Fibroblast of lung (primary cell): ENCODE data around the gene LDB1. TPM values are rescaled to one million over a fixed set of nuclear protein-coding genes. Genes with fewer than 3 reads are reported as not detected.

Source experiments
- DNase-seq, 2 donors: peaks; one replicate each; pipeline versions ENCODE4 v3.0.0 to v3.0.0-alpha.2; 2010; ENCODE audit warnings: low read depth in 2 of 2
- H2AFZ ChIP-seq: 2 replicates; pipeline ENCODE4 v1.5.1; 2012; ENCODE audit warnings: low read length, control low read depth, inconsistent platforms
- H3K27ac ChIP-seq: 2 replicates; pipeline ENCODE4 v1.5.1; 2011; ENCODE audit warnings: low read length, control low read depth; ENCODE audit not compliant: insufficient read depth
- H3K27me3 ChIP-seq: 2 replicates; pipeline ENCODE4 v1.5.1; 2011; ENCODE audit warnings: mild to moderate bottlenecking, low read length; ENCODE audit not compliant: control insufficient read depth, insufficient read depth
- H3K36me3 ChIP-seq: 2 replicates; pipeline ENCODE4 v1.5.1; 2011; ENCODE audit warnings: low read length; ENCODE audit not compliant: control insufficient read depth, insufficient read depth
- H3K4me1 ChIP-seq: 2 replicates; pipeline ENCODE4 v1.5.1; 2011; ENCODE audit warnings: low read length; ENCODE audit not compliant: control insufficient read depth, insufficient read depth; ENCODE audit errors: extremely low read depth
- H3K4me2 ChIP-seq: 2 replicates; pipeline ENCODE4 v1.5.1; 2011; ENCODE audit warnings: low read length, control low read depth; ENCODE audit not compliant: insufficient read depth; ENCODE audit errors: extremely low read depth
- H3K4me3 ChIP-seq, 4 experiments: fragments of 200-600 bp in 1 of 4; sonication (generic) in 1 of 4; replicated peaks in 1 of 4; 2 replicates each; pipeline ENCODE4 v1.5.1; 2011 to 2016; ENCODE audit warnings: low read length in 4 of 4, low read depth in 3 of 4, mild to moderate bottlenecking in 3 of 4, control low read depth in 2 of 4, inconsistent platforms in 1 of 4, mixed read lengths in 1 of 4; ENCODE audit not compliant: insufficient read depth in 1 of 4; ENCODE audit errors: control extremely low read depth in 1 of 4
- H3K79me2 ChIP-seq: 2 replicates; pipeline ENCODE4 v1.5.1; 2012; ENCODE audit warnings: mild to moderate bottlenecking, low read length, inconsistent platforms; ENCODE audit not compliant: control insufficient read depth, insufficient read depth
- H3K9ac ChIP-seq: 2 replicates; pipeline ENCODE4 v1.5.1; 2011; ENCODE audit warnings: mild to moderate bottlenecking, low read length, control low read depth; ENCODE audit not compliant: insufficient read depth
- H3K9me3 ChIP-seq: 2 replicates; pipeline ENCODE4 v1.5.1; 2012; ENCODE audit warnings: low read depth, low read length; ENCODE audit not compliant: control insufficient read depth, insufficient read depth
- H4K20me1 ChIP-seq: 2 replicates; pipeline ENCODE4 v1.5.1; 2011; ENCODE audit warnings: low read length; ENCODE audit not compliant: control insufficient read depth, insufficient read depth; ENCODE audit errors: extremely low read depth
- EZH2 ChIP-seq: IDR thresholded peaks from 2 replicates; pipeline ENCODE4 v1.5.1; 2012; ENCODE audit warnings: low read length, control low read depth, mild to moderate bottlenecking; ENCODE audit errors: missing control alignments
- polyA minus RNA-seq: library from RNA; depleted of rRNA, polyadenylated mRNA; stranded (reverse); fragments of >200 nt; gene quantifications from 2 replicates; pipeline ENCODE4 v1.2.3, GENCODE V29; 2011; ENCODE audit warnings: low replicate concordance
- polyA plus RNA-seq, 2 donors: library from polyadenylated mRNA; depleted of rRNA in 1 of 2; stranded (reverse) in 1 of 2; unstranded in 1 of 2; fragments of >200 nt; gene quantifications; 2 replicates each; pipeline ENCODE4 v1.2.1, GENCODE V29; 2011 to 2012; ENCODE audit warnings: missing spikeins in 1 of 2
- total RNA-seq: library from RNA; depleted of rRNA; stranded (reverse); fragments of >200 nt; gene quantifications from 2 replicates; pipeline ENCODE4 v1.2.1, GENCODE V29; 2014
- TF ChIP-seq, protein P1 (sequence below), 2 donors: IDR thresholded peaks in 1 of 2; conservative IDR thresholded peaks in 1 of 2; 1 replicate in 1 of 2; 2 replicates in 1 of 2; pipeline ENCODE4 v1.5.1; 2011 to 2012; ENCODE audit warnings: low read length in 2 of 2, control low read depth in 1 of 2, inconsistent platforms in 1 of 2, low read depth in 1 of 2, mild to moderate bottlenecking in 1 of 2

The LDB1 gene, protein sequence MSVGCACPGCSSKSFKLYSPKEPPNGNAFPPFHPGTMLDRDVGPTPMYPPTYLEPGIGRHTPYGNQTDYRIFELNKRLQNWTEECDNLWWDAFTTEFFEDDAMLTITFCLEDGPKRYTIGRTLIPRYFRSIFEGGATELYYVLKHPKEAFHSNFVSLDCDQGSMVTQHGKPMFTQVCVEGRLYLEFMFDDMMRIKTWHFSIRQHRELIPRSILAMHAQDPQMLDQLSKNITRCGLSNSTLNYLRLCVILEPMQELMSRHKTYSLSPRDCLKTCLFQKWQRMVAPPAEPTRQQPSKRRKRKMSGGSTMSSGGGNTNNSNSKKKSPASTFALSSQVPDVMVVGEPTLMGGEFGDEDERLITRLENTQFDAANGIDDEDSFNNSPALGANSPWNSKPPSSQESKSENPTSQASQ
- 39.5 and 45.1 TPM in 2 replicates for total RNA-seq
- polyA plus RNA-seq = 41.6 and 50.6 TPM in 2 replicates
- polyA plus RNA-seq (2012) = 38.5 and 46.9 TPM in 2 replicates
- polyA minus RNA-seq = 162 and 205 TPM in 2 replicates

DNA sequence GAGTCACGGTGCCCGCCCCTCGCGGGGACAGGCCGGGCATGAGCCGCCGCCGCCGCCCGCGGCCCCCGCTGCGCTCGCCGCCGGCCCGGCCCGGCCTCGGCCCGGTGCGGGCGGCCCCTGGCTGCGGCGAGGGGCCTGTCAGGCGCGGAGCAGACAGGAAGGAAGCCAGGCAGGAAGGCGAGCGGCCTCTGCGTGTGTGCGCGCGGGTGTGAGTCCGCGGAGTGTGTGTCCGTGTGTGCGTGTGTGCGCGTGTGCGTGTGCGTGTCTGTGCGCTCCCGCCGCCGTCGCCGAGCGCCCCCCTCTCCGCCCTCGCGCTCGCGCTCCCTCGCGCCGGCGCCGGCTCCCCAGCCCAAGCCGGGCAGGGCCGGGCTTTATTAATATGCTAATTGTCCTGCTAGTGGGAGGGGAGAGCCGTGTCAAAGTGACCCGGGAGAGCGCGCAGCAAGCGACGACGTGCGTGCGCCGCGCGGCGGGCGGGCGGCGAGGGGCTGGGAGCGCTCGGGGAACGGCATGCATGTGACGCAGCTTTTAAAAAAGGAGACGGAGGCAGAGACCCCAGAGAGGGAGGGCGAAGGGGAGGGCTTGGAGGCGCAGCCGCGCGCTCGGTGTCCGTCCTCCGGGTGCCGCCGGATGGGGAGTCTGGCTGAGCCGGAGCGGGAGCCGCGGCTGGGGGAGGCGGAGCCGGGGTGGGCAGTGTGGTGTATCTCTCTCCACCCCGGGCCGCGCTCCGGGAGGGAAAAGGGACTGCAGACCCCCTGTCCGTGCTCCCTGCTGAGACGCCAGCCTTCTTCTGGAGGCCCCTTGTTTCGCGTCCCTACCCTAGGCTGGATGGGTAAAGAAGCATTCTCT is at the start of gene LDB1:
TSS of gene LDB1 (minus strand) at position 227 of the 849 bp plus-strand sequence. CDS start 258 bp downstream, outside the sequence.
- H3K4me1 ChIP-seq = peaks cover 28% of the 10 kb centered on the region
- TF ChIP-seq, protein P1, sequence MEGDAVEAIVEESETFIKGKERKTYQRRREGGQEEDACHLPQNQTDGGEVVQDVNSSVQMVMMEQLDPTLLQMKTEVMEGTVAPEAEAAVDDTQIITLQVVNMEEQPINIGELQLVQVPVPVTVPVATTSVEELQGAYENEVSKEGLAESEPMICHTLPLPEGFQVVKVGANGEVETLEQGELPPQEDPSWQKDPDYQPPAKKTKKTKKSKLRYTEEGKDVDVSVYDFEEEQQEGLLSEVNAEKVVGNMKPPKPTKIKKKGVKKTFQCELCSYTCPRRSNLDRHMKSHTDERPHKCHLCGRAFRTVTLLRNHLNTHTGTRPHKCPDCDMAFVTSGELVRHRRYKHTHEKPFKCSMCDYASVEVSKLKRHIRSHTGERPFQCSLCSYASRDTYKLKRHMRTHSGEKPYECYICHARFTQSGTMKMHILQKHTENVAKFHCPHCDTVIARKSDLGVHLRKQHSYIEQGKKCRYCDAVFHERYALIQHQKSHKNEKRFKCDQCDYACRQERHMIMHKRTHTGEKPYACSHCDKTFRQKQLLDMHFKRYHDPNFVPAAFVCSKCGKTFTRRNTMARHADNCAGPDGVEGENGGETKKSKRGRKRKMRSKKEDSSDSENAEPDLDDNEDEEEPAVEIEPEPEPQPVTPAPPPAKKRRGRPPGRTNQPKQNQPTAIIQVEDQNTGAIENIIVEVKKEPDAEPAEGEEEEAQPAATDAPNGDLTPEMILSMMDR (conservative IDR thresholded peaks at IDR 0.05 in 1 of 2, IDR thresholded peaks at IDR 0.05 in 1 of 2; ENCODE audit: low read depth in 1 of 2, low read length in 2 of 2) = no peak
- no peak for TF ChIP-seq EZH2
- peak within 1 kb of the TSS; percentile 86 for H3K9ac ChIP-seq
- H3K79me2 ChIP-seq = peaks cover 38% of the 10 kb centered on the region
- peak within 1 kb of the TSS; percentile 49 for H2AFZ ChIP-seq
- H3K4me3 ChIP-seq = peak within 1 kb of the TSS; percentile 71 to 91 (median 80)
- H3K27me3 ChIP-seq = no peaks in the 10 kb centered on the region
- peak within 1 kb of the TSS; percentile 80 for H3K27ac ChIP-seq
- H3K4me2 ChIP-seq = peak within 1 kb of the TSS; percentile 99
- DNase-seq = peak; percentile 76 to 80
- no peaks in the 10 kb centered on the region for H3K36me3 ChIP-seq
- no peaks in the 10 kb centered on the region for H3K9me3 ChIP-seq
- H4K20me1 ChIP-seq = no peaks in the 10 kb centered on the region

- Histone ChIP-seq H3K4me3 (no peak overlapping the region), H3K9ac (no peak overlapping the region), H2AFZ (no peak overlapping the region), H3K4me2 (no peak overlapping the region), H3K9me3 (no peaks in the 10 kb centered on the region), H3K4me1 (no peaks in the 10 kb centered on the region), H4K20me1 (no peaks in the 10 kb centered on the region), H3K36me3 (no peaks in the 10 kb centered on the region), H3K79me2 (no peaks in the 10 kb centered on the region), H3K27me3 (no peaks in the 10 kb centered on the region), H3K27ac (no peak overlapping the region)
- TF ChIP-seq, protein P1 (conservative IDR thresholded peaks at IDR 0.05 in 1 of 2, IDR thresholded peaks at IDR 0.05 in 1 of 2; ENCODE audit: low read depth in 1 of 2, low read length in 2 of 2) = no peak
- no peak for TF ChIP-seq EZH2
- peak in 1 of 2 donors; percentile 11 for DNase-seq
Observed at GRCh38 chr10:102167861-102168260, 47.7 kb upstream of the LDB1 start.
